Measurements from ENCODE around the gene PLA2G2F.

Gene PLA2G2F

GRCh38 chr1:20138961-20139550 lies at the start of gene PLA2G2F:
Gene PLA2G2F, plus strand, starts transcription at chr1:20139323. Its CDS starts 105 bp downstream, at chr1:20139428.
- no peak for DNase-seq (ENCODE audit: low read depth)

GRCh38 chr1:20089328-20090077 lies 49.6 kb upstream of the PLA2G2F start:
- DNase-seq (ENCODE audit: low read depth), result no peak

GRCh38 chr1:20090119-20090518 lies 49.0 kb upstream of the PLA2G2F start:
- DNase-seq (ENCODE audit: low read depth), result no peak

GRCh38 chr1:20090641-20091040 lies 48.5 kb upstream of the PLA2G2F start:
- DNase-seq (ENCODE audit: low read depth), result no peak

GRCh38 chr1:20093303-20093702 lies 45.8 kb upstream of the PLA2G2F start:
- DNase-seq (ENCODE audit: low read depth), result no peak

- no peak for DNase-seq (ENCODE audit: low read depth)
Observed at GRCh38 chr1:20093940-20094391, 45.2 kb upstream of the PLA2G2F start.

GRCh38 chr1:20095564-20096434 lies 43.3 kb upstream of the PLA2G2F start:
- no peak for DNase-seq (ENCODE audit: low read depth)

- no peak for DNase-seq (ENCODE audit: low read depth)
Observed at GRCh38 chr1:20096840-20097447, 42.2 kb upstream of the PLA2G2F start.

GRCh38 chr1:20099533-20099932 lies 39.6 kb upstream of the PLA2G2F start:
- no peak for DNase-seq (ENCODE audit: low read depth)

GRCh38 chr1:20100632-20101355 lies 38.3 kb upstream of the PLA2G2F start:
- DNase-seq (ENCODE audit: low read depth), result no peak

- no peak for DNase-seq (ENCODE audit: low read depth)
Observed at GRCh38 chr1:20102875-20103274, 36.2 kb upstream of the PLA2G2F start.

- DNase-seq (ENCODE audit: low read depth), result no peak
Observed at GRCh38 chr1:20105856-20106255, 33.3 kb upstream of the PLA2G2F start.

- DNase-seq (ENCODE audit: low read depth), result no peak
Observed at GRCh38 chr1:20107351-20107750, 31.8 kb upstream of the PLA2G2F start.

- DNase-seq (ENCODE audit: low read depth), result no peak
Observed at GRCh38 chr1:20107796-20108195, 31.3 kb upstream of the PLA2G2F start.

- no peak for DNase-seq (ENCODE audit: low read depth)
Observed at GRCh38 chr1:20108366-20109123, 30.6 kb upstream of the PLA2G2F start.

- DNase-seq (ENCODE audit: low read depth), result no peak
Observed at GRCh38 chr1:20109223-20109856, 29.8 kb upstream of the PLA2G2F start.

- DNase-seq (ENCODE audit: low read depth), result no peak
Observed at GRCh38 chr1:20110679-20111078, 28.4 kb upstream of the PLA2G2F start.

- DNase-seq (ENCODE audit: low read depth), result no peak
Observed at GRCh38 chr1:20111452-20111851, 27.7 kb upstream of the PLA2G2F start.

- DNase-seq (ENCODE audit: low read depth), result no peak
Observed at GRCh38 chr1:20112279-20113000, 26.7 kb upstream of the PLA2G2F start.
